Kidney (tissue), 14 donors: ENCODE measurements around the gene TGFBR2. TPM values are rescaled to one million over a fixed set of nuclear protein-coding genes. Genes with fewer than 3 reads are reported as not detected.
A peak's percentile ranks its signal among the peaks of the same experiment; 100 is the strongest.

Source experiments
- DNase-seq, 5 donors: peaks; one replicate each; pipeline ENCODE4 v3.0.0-alpha.2; 2013 to 2020
- FAIRE-seq: peaks from 2 replicates; lab custom pipeline; 2012; peaks lifted over from hg19 to GRCh38; lab: Jason Lieb, UNC
- H3K27ac ChIP-seq, 2 donors: one replicate each; pipeline ENCODE4 v1.7.0; 2013; ENCODE audit warnings: low read depth in 2 of 2, low read length in 2 of 2, inconsistent platforms in 1 of 2
- H3K27me3 ChIP-seq: one replicate; pipeline ENCODE4 v1.7.1; 2013; ENCODE audit warnings: low read length, inconsistent platforms; ENCODE audit not compliant: control insufficient read depth, insufficient read depth
- H3K36me3 ChIP-seq, 3 donors: one replicate each; pipeline versions ENCODE4 v1.7.0 to v1.7.1; 2013; ENCODE audit warnings: low read length in 3 of 3, control low read depth in 1 of 3, inconsistent platforms in 1 of 3; ENCODE audit not compliant: insufficient read depth in 3 of 3, control insufficient read depth in 2 of 3
- H3K4me1 ChIP-seq, 3 donors: one replicate each; pipeline versions ENCODE4 v1.7.0 to v1.7.1; 2013; ENCODE audit warnings: low read length in 3 of 3, inconsistent platforms in 1 of 3, low read depth in 1 of 3; ENCODE audit not compliant: control insufficient read depth in 2 of 3, insufficient read depth in 2 of 3
- H3K4me3 ChIP-seq, 3 donors: one replicate each; pipeline versions ENCODE4 v1.7.0 to v1.8.1; 2013; ENCODE audit warnings: low read length in 3 of 3, control low read depth in 1 of 3, inconsistent platforms in 1 of 3
- H3K9ac ChIP-seq, 3 donors: one replicate each; pipeline versions ENCODE4 v1.7.0 to v1.7.1; 2013; ENCODE audit warnings: low read length in 3 of 3, control low read depth in 1 of 3, inconsistent platforms in 1 of 3
- H3K9me3 ChIP-seq, 3 donors: one replicate each; pipeline versions ENCODE4 v1.7.0 to v1.7.1; 2013; ENCODE audit warnings: low read length in 3 of 3, control low read depth in 1 of 3, inconsistent platforms in 1 of 3; ENCODE audit not compliant: control insufficient read depth in 2 of 3, insufficient read depth in 1 of 3
- intact Hi-C: fragments of 100-400 bp; cut with DNase I; formaldehyde crosslinking; loops from one replicate; pipeline ENCODE4 v1.11.1; 2022
- polyA plus RNA-seq: library from polyadenylated mRNA; stranded (reverse); fragments of 350-450 nt; fragmentation: Illumina TruSeq; extraction: RNeasy Lipid Tissue Mini Kit (QIAGEN cat#74804); gene quantifications from one replicate; pipeline ENCODE4 v1.2.3, GENCODE V29; 2014; ENCODE audit warnings: low read depth, low replicate concordance; ENCODE audit not compliant: insufficient read depth
- total RNA-seq: library from RNA; stranded (reverse); fragmentation: NEBNext Ultra II Directional; extraction: Animal tissue kit (Norgen Biotek cat#: 25700); gene quantifications from one replicate; pipeline ENCODE4 v1.2.1, GENCODE V29; 2021
- TF ChIP-seq, protein P1 (sequence below): IDR thresholded peaks from 3 replicates; pipeline ENCODE4 v1.5.1; 2012; ENCODE audit warnings: mild to moderate bottlenecking, moderate library complexity, borderline replicate concordance; ENCODE audit not compliant: insufficient read depth; ENCODE audit errors: extremely low read depth
- donor health status: control.
- donor health status: control.
- donor health status: control.
- donor health status: control.
- donor health status: control.
- donor health status: DM: yes; HTN: yes; CAD: no.
- donor health status: Normal renal cell carcinoma (clear cell type).

TGFBR2 gene
- total and polyA plus RNA-seq, 2 donors from 2014 or later: 81.8 to 243 TPM

DNA sequence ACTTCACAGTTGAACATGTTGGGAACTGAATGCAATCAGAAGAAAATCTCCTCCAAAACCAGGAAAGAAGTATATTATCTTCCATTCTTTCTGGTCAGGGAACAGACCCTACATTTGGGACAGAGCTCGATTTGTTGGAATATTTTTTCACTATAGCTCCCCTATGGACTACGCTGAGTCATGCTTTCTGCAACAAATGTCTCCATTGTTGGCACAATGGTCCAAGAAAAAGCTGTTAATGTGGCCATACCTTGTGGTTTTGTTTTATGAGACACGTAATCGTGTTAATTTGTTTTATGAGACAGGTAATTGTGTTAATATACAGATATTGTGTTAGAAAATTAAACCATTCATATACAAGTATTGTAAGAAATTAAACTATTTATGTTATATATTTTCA, 101.4 kb downstream of the TGFBR2 start:
- Histone ChIP-seq H3K9ac (no peak overlapping the region), H3K4me3 (no peak overlapping the region), H3K36me3 (no peaks in the 10 kb centered on the region), H3K27ac (no peak overlapping the region), H3K27me3 (no peaks in the 10 kb centered on the region), H3K4me1 (no peaks in the 10 kb centered on the region), H3K9me3 (peaks cover 0 to 7% (median 0%) of the 10 kb centered on the region in 3 donors)
- no peak for DNase-seq
- intact Hi-C loops: no loop called here
- TF ChIP-seq, protein P1, sequence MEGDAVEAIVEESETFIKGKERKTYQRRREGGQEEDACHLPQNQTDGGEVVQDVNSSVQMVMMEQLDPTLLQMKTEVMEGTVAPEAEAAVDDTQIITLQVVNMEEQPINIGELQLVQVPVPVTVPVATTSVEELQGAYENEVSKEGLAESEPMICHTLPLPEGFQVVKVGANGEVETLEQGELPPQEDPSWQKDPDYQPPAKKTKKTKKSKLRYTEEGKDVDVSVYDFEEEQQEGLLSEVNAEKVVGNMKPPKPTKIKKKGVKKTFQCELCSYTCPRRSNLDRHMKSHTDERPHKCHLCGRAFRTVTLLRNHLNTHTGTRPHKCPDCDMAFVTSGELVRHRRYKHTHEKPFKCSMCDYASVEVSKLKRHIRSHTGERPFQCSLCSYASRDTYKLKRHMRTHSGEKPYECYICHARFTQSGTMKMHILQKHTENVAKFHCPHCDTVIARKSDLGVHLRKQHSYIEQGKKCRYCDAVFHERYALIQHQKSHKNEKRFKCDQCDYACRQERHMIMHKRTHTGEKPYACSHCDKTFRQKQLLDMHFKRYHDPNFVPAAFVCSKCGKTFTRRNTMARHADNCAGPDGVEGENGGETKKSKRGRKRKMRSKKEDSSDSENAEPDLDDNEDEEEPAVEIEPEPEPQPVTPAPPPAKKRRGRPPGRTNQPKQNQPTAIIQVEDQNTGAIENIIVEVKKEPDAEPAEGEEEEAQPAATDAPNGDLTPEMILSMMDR: no peak
- FAIRE-seq: peak; percentile 47

DNA sequence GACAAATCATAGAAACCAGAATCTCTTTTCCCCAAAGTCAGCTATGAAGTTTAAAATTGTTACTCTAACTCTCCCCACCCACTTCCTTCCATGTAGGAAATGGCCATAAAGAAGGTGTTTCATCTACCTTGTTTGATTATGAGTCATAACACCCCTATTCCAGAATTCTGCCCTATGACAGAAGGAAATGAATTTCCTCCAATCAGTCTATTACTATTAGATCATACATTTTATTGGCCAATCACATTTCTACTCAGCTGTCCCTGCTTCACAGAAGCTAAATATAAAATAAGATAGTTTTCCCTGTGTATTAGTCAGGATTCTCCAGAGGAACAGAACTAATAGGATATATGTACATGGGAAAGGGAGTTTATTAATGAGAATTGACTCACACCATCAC, 102.1 kb downstream of the TGFBR2 start:
- Histone ChIP-seq H3K4me1 (no peaks in the 10 kb centered on the region), H3K27ac (no peak overlapping the region), H3K36me3 (no peaks in the 10 kb centered on the region), H3K9ac (no peak overlapping the region), H3K4me3 (no peak overlapping the region), H3K27me3 (no peaks in the 10 kb centered on the region), H3K9me3 (peaks cover 0 to under 1% (median 0%) of the 10 kb centered on the region in 3 donors)
- DNase-seq (no peak), FAIRE-seq (no peak)
- intact Hi-C loops: no loop called here
- TF ChIP-seq, protein P1: no peak

DNA sequence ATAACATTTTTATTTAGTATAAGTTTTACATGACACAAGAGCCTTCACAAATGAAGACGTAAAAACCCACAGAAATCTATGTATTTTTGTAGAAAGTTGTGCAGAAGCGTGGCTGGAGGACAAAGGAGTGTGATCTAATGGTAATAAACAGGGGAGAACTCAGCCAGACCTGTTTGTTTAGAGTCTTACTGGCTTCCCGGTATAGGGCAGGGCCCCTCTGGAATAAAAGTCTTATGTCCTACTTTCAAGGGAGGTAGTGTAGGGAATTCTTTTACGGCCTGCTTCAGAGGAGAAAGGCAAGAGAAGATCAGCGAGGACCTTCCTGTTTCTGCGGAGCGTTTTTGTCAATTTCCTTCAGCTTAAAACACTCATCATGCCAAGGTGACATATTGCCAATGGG, 103.6 kb downstream of the TGFBR2 start:
- TF ChIP-seq, protein P1: no peak
- DNase-seq (no peak), FAIRE-seq (no peak)
- Histone ChIP-seq H3K9ac (no peak overlapping the region), H3K4me3 (no peak overlapping the region), H3K4me1 (no peaks in the 10 kb centered on the region), H3K36me3 (no peaks in the 10 kb centered on the region), H3K9me3 (no peaks in the 10 kb centered on the region), H3K27ac (no peak overlapping the region), H3K27me3 (no peaks in the 10 kb centered on the region)
- intact Hi-C loops: no loop called here

DNA sequence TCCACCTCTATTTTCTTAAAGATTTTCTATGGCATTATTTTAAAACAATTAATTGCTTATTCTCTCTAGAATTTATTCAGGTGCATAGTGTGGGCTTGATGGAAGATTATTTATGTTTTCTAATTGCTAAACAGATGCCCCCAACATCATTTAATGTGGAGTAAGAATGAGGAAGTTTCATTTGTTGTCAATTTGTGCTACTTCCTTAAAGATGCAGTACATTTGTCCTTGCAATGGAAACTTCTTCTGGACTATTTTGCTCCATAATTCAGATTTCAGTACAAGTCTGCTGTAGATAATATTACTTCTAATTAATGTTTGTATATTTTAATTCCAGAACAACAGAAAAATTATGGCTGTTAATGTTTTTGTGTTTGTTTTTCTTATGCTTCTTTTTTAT, 104.8 kb downstream of the TGFBR2 start:
- H3K4me3 ChIP-seq: no peak overlapping the region
- no peaks in the 10 kb centered on the region for H3K36me3 ChIP-seq
- H3K4me1 ChIP-seq: no peaks in the 10 kb centered on the region
- DNase-seq (no peak), FAIRE-seq (no peak)
- no peak overlapping the region for H3K27ac ChIP-seq
- no peaks in the 10 kb centered on the region for H3K9me3 ChIP-seq
- intact Hi-C loops: no loop called here
- no peak overlapping the region for H3K9ac ChIP-seq
- TF ChIP-seq, protein P1: no peak
- H3K27me3 ChIP-seq: no peaks in the 10 kb centered on the region
